Fibroblast of lung (primary cell): ENCODE measurements around the gene BFSP2. TPM values are rescaled to one million over a fixed set of nuclear protein-coding genes. Genes with fewer than 3 reads are reported as not detected.

Source experiments
- DNase-seq, 2 donors: peaks; one replicate each; pipeline versions ENCODE4 v3.0.0 to v3.0.0-alpha.2; 2010; ENCODE audit warnings: low read depth in 2 of 2
- H2AFZ ChIP-seq: 2 replicates; pipeline ENCODE4 v1.5.1; 2012; ENCODE audit warnings: low read length, control low read depth, inconsistent platforms
- H3K27ac ChIP-seq: 2 replicates; pipeline ENCODE4 v1.5.1; 2011; ENCODE audit warnings: low read length, control low read depth; ENCODE audit not compliant: insufficient read depth
- H3K27me3 ChIP-seq: 2 replicates; pipeline ENCODE4 v1.5.1; 2011; ENCODE audit warnings: mild to moderate bottlenecking, low read length; ENCODE audit not compliant: control insufficient read depth, insufficient read depth
- H3K36me3 ChIP-seq: 2 replicates; pipeline ENCODE4 v1.5.1; 2011; ENCODE audit warnings: low read length; ENCODE audit not compliant: control insufficient read depth, insufficient read depth
- H3K4me1 ChIP-seq: 2 replicates; pipeline ENCODE4 v1.5.1; 2011; ENCODE audit warnings: low read length; ENCODE audit not compliant: control insufficient read depth, insufficient read depth; ENCODE audit errors: extremely low read depth
- H3K4me2 ChIP-seq: 2 replicates; pipeline ENCODE4 v1.5.1; 2011; ENCODE audit warnings: low read length, control low read depth; ENCODE audit not compliant: insufficient read depth; ENCODE audit errors: extremely low read depth
- H3K4me3 ChIP-seq, 4 experiments: fragments of 200-600 bp in 1 of 4; sonication (generic) in 1 of 4; replicated peaks in 1 of 4; 2 replicates each; pipeline ENCODE4 v1.5.1; 2011 to 2016; ENCODE audit warnings: low read length in 4 of 4, low read depth in 3 of 4, mild to moderate bottlenecking in 3 of 4, control low read depth in 2 of 4, inconsistent platforms in 1 of 4, mixed read lengths in 1 of 4; ENCODE audit not compliant: insufficient read depth in 1 of 4; ENCODE audit errors: control extremely low read depth in 1 of 4
- H3K79me2 ChIP-seq: 2 replicates; pipeline ENCODE4 v1.5.1; 2012; ENCODE audit warnings: mild to moderate bottlenecking, low read length, inconsistent platforms; ENCODE audit not compliant: control insufficient read depth, insufficient read depth
- H3K9ac ChIP-seq: 2 replicates; pipeline ENCODE4 v1.5.1; 2011; ENCODE audit warnings: mild to moderate bottlenecking, low read length, control low read depth; ENCODE audit not compliant: insufficient read depth
- H3K9me3 ChIP-seq: 2 replicates; pipeline ENCODE4 v1.5.1; 2012; ENCODE audit warnings: low read depth, low read length; ENCODE audit not compliant: control insufficient read depth, insufficient read depth
- H4K20me1 ChIP-seq: 2 replicates; pipeline ENCODE4 v1.5.1; 2011; ENCODE audit warnings: low read length; ENCODE audit not compliant: control insufficient read depth, insufficient read depth; ENCODE audit errors: extremely low read depth
- CTCF ChIP-seq, 2 donors: IDR thresholded peaks in 1 of 2; conservative IDR thresholded peaks in 1 of 2; 1 replicate in 1 of 2; 2 replicates in 1 of 2; pipeline ENCODE4 v1.5.1; 2011 to 2012; ENCODE audit warnings: low read length in 2 of 2, control low read depth in 1 of 2, inconsistent platforms in 1 of 2, low read depth in 1 of 2, mild to moderate bottlenecking in 1 of 2
- EZH2 ChIP-seq: IDR thresholded peaks from 2 replicates; pipeline ENCODE4 v1.5.1; 2012; ENCODE audit warnings: low read length, control low read depth, mild to moderate bottlenecking; ENCODE audit errors: missing control alignments
- polyA plus RNA-seq, 2 donors: library from polyadenylated mRNA; depleted of rRNA in 1 of 2; stranded (reverse) in 1 of 2; unstranded in 1 of 2; fragments of >200 nt; gene quantifications; 2 replicates each; pipeline ENCODE4 v1.2.1, GENCODE V29; 2011 to 2012; ENCODE audit warnings: missing spikeins in 1 of 2
- total RNA-seq: library from RNA; depleted of rRNA; stranded (reverse); fragments of >200 nt; gene quantifications from 2 replicates; pipeline ENCODE4 v1.2.1, GENCODE V29; 2014

The BFSP2 gene
- total and polyA plus RNA-seq, 2 donors (not counting 1 experiment from before 2014, with no cell fraction given): not detected

DNA sequence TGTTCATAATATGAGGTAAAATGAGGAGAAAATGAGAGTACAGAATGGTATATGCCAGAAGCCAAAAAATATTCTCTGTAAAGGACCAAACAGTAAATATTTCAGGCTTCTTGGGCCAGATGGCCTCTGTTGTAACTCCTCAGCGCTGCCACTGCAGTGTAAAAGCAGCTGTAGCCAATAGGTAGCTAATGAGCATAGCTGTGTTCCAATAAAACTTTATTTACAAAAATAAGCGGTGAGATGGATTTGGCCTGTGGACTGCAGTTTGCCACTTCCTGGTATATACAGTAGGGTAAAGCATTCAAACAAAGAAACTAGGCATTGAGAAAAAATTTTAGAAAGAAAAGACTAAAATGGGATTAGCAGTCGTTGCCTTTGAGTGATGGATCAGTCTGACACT, 51.5 kb downstream of the BFSP2 start:
- TF ChIP-seq CTCF (conservative IDR thresholded peaks at IDR 0.05 in 1 of 2, IDR thresholded peaks at IDR 0.05 in 1 of 2; ENCODE audit: low read depth in 1 of 2, low read length in 2 of 2) (no peak), EZH2 (no peak)

GRCh38 chr3:133452641-133453319, 52.9 kb downstream of the BFSP2 start:
- no peak overlapping the region for H3K9ac ChIP-seq
- no peak overlapping the region for H3K4me2 ChIP-seq
- no peak for DNase-seq
- H3K4me3 ChIP-seq: no peak overlapping the region
- no peak overlapping the region for H3K27ac ChIP-seq
- H3K27me3 ChIP-seq: peaks cover 5% of the 10 kb centered on the region
- no peaks in the 10 kb centered on the region for H3K4me1 ChIP-seq
- no peaks in the 10 kb centered on the region for H3K36me3 ChIP-seq
- H3K79me2 ChIP-seq: no peaks in the 10 kb centered on the region
- TF ChIP-seq EZH2 (no peak), CTCF (conservative IDR thresholded peaks at IDR 0.05 in 1 of 2, IDR thresholded peaks at IDR 0.05 in 1 of 2; ENCODE audit: low read depth in 1 of 2, low read length in 2 of 2) (no peak)
- H2AFZ ChIP-seq: no peak overlapping the region
- no peaks in the 10 kb centered on the region for H3K9me3 ChIP-seq
- no peaks in the 10 kb centered on the region for H4K20me1 ChIP-seq

More for the DNA sequence above, 51.5 kb downstream of the BFSP2 start:
- no peaks in the 10 kb centered on the region for H4K20me1 ChIP-seq
- H3K4me3 ChIP-seq: no peak overlapping the region
- no peak overlapping the region for H3K4me2 ChIP-seq
- H3K4me1 ChIP-seq: no peaks in the 10 kb centered on the region
- no peak overlapping the region for H3K9ac ChIP-seq
- no peak for DNase-seq
- H3K9me3 ChIP-seq: no peaks in the 10 kb centered on the region
- no peak overlapping the region for H2AFZ ChIP-seq
- H3K27ac ChIP-seq: no peak overlapping the region
- H3K36me3 ChIP-seq: no peaks in the 10 kb centered on the region
- H3K79me2 ChIP-seq: no peaks in the 10 kb centered on the region
- H3K27me3 ChIP-seq: peaks cover 5% of the 10 kb centered on the region

DNA sequence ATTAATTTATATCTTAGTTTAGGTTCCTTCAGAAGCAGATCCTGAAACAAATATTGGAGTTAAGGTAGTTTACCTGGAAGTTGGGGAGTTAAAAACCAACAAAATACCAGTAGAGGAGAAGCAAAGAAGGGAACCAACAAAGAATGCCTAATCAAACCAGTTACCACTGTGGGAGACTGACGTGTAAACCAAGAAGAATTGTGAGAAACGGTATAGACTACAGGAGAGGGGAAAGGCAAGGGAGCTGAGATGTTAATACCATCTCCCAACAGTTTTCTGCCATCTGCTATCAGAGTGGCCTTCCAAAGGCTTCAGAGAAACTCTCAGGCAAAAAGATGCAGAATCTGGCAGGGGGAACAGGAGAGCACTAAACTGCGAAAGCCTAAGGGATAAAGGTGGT, 53.5 kb downstream of the BFSP2 start:
- no peaks in the 10 kb centered on the region for H3K79me2 ChIP-seq
- H3K4me1 ChIP-seq: no peaks in the 10 kb centered on the region
- no peaks in the 10 kb centered on the region for H3K36me3 ChIP-seq
- no peak overlapping the region for H3K4me3 ChIP-seq
- no peak overlapping the region for H2AFZ ChIP-seq
- H3K9me3 ChIP-seq: no peaks in the 10 kb centered on the region
- DNase-seq: no peak
- TF ChIP-seq EZH2: no peak
- no peak for TF ChIP-seq CTCF (conservative IDR thresholded peaks at IDR 0.05 in 1 of 2, IDR thresholded peaks at IDR 0.05 in 1 of 2; ENCODE audit: low read depth in 1 of 2, low read length in 2 of 2)
- H3K9ac ChIP-seq: no peak overlapping the region
- H3K27ac ChIP-seq: no peak overlapping the region
- no peak overlapping the region for H3K4me2 ChIP-seq
- peaks cover 5% of the 10 kb centered on the region for H3K27me3 ChIP-seq
- H4K20me1 ChIP-seq: no peaks in the 10 kb centered on the region
